ENCODE data around the gene ZFP36.

GRCh38 chr19:39416152-39417120 lies 9.8 kb downstream of the ZFP36 start:
- TF ChIP-seq, protein P1, sequence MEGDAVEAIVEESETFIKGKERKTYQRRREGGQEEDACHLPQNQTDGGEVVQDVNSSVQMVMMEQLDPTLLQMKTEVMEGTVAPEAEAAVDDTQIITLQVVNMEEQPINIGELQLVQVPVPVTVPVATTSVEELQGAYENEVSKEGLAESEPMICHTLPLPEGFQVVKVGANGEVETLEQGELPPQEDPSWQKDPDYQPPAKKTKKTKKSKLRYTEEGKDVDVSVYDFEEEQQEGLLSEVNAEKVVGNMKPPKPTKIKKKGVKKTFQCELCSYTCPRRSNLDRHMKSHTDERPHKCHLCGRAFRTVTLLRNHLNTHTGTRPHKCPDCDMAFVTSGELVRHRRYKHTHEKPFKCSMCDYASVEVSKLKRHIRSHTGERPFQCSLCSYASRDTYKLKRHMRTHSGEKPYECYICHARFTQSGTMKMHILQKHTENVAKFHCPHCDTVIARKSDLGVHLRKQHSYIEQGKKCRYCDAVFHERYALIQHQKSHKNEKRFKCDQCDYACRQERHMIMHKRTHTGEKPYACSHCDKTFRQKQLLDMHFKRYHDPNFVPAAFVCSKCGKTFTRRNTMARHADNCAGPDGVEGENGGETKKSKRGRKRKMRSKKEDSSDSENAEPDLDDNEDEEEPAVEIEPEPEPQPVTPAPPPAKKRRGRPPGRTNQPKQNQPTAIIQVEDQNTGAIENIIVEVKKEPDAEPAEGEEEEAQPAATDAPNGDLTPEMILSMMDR (IDR thresholded peaks at IDR 0.05; ENCODE audit: low read depth, low read length, poor library complexity, severe bottlenecking): no peak
- no peak for TF ChIP-seq EZH2phosphoT487 (IDR thresholded peaks at IDR 0.05; ENCODE audit: borderline replicate concordance, low read length)
